WTC11 (cell line): ENCODE measurements around the gene ANO3. TPM values are rescaled to one million over a fixed set of nuclear protein-coding genes. Genes with fewer than 3 reads are reported as not detected.

Experiments
- ATAC-seq: fragments of 200-7000 bp; cut with Tn5 transposase; 2 replicates; pipeline ENCODE4 v1.10.0; 2021; ENCODE audit warnings: mild to moderate bottlenecking, moderate library complexity
- CTCF ChIA-PET: fragments of 300-600 bp; sonication (Branson Sonifier 250); formaldehyde crosslinking; loops from one replicate; lab custom pipeline; 2021; ENCODE audit warnings: antibody characterized with exemption; lab: Charles Lee
- POLR2A ChIA-PET: fragments of 350-600 bp; sonication (Branson Sonifier 250); formaldehyde crosslinking; loops from one replicate; lab custom pipeline; 2021; ENCODE audit warnings: antibody characterized with exemption; lab: Charles Lee
- DNase-seq: peaks from one replicate; pipeline ENCODE4 v3.0.0; 2021; ENCODE audit warnings: low spot score
- H3K27ac Mint-ChIP-seq: 2 replicates; pipeline ENCODE4 v1.8.0; 2021; ENCODE audit warnings: mixed read lengths
- H3K27me3 Mint-ChIP-seq: 2 replicates; pipeline ENCODE4 v1.8.0; 2021; ENCODE audit warnings: low read depth, mild to moderate bottlenecking, moderate library complexity, mixed read lengths
- H3K36me3 Mint-ChIP-seq: 2 replicates; pipeline ENCODE4 v1.8.0; 2021; ENCODE audit warnings: mixed read lengths
- H3K4me1 Mint-ChIP-seq: 2 replicates; pipeline ENCODE4 v1.8.0; 2022; ENCODE audit warnings: mixed read lengths
- H3K4me3 Mint-ChIP-seq: 2 replicates; pipeline ENCODE4 v1.8.0; 2021; ENCODE audit warnings: mild to moderate bottlenecking, moderate library complexity, mixed read lengths
- H3K9me3 Mint-ChIP-seq: 2 replicates; pipeline ENCODE4 v1.8.0; 2021; ENCODE audit warnings: mixed read lengths
- AR ChIP-seq: fragments of 250-450 bp; sonication (Bioruptor Pico); IDR thresholded peaks from 2 replicates; pipeline ENCODE4 v1.9.0; 2021; ENCODE audit warnings: mild to moderate bottlenecking
- ARID4B ChIP-seq: sonication (generic); formaldehyde crosslinking; IDR thresholded peaks from 2 replicates; pipeline ENCODE4 v1.8.0; 2023; ENCODE audit warnings: missing genetic modification reagents, mild to moderate bottlenecking, borderline replicate concordance
- ATF1 ChIP-seq: sonication (generic); formaldehyde crosslinking; IDR thresholded peaks from 2 replicates; pipeline ENCODE4 v1.8.1; 2023; ENCODE audit warnings: mild to moderate bottlenecking, moderate library complexity, missing genetic modification reagents
- CBFB ChIP-seq: sonication (generic); formaldehyde crosslinking; IDR thresholded peaks from 2 replicates; pipeline ENCODE4 v1.8.1; 2022; ENCODE audit warnings: mild to moderate bottlenecking, low read depth, missing genetic modification reagents
- EMX1 ChIP-seq: fragments of 250-450 bp; sonication (Bioruptor Pico); IDR thresholded peaks from 2 replicates; pipeline ENCODE4 v1.8.0; 2021; ENCODE audit warnings: mild to moderate bottlenecking
- MXD4 ChIP-seq: fragments of 250-450 bp; sonication (Bioruptor Pico); IDR thresholded peaks from 2 replicates; pipeline ENCODE4 v1.8.0; 2021; ENCODE audit warnings: mild to moderate bottlenecking, moderate library complexity, borderline replicate concordance
- NFATC4 ChIP-seq: fragments of 250-450 bp; sonication (Bioruptor Pico); IDR thresholded peaks from 2 replicates; pipeline ENCODE4 v1.9.0; 2021; ENCODE audit warnings: mild to moderate bottlenecking
- OVOL2 ChIP-seq: fragments of 250-450 bp; sonication (Bioruptor Pico); IDR thresholded peaks from 2 replicates; pipeline ENCODE4 v1.9.0; 2021; ENCODE audit warnings: mild to moderate bottlenecking, borderline replicate concordance
- SMAD3 ChIP-seq: sonication (generic); formaldehyde crosslinking; IDR thresholded peaks from 2 replicates; pipeline ENCODE4 v1.8.0; 2022; ENCODE audit warnings: missing genetic modification reagents, mild to moderate bottlenecking, borderline replicate concordance
- SMAD4 ChIP-seq: sonication (generic); formaldehyde crosslinking; IDR thresholded peaks from 2 replicates; pipeline ENCODE4 v1.8.0; 2022; ENCODE audit warnings: mild to moderate bottlenecking, missing genetic modification reagents
- TCF7 ChIP-seq: sonication (generic); formaldehyde crosslinking; IDR thresholded peaks from 2 replicates; pipeline ENCODE4 v1.8.0; 2022; ENCODE audit warnings: mild to moderate bottlenecking, low read depth, missing genetic modification reagents, moderate library complexity
- ZBTB21 ChIP-seq: sonication (generic); formaldehyde crosslinking; IDR thresholded peaks from 2 replicates; pipeline ENCODE4 v1.8.1; 2023; ENCODE audit warnings: mild to moderate bottlenecking, missing genetic modification reagents, borderline replicate concordance
- ZNF138 ChIP-seq: sonication (generic); formaldehyde crosslinking; conservative IDR thresholded peaks from 2 replicates; pipeline ENCODE4 v1.8.1; 2022; ENCODE audit warnings: mild to moderate bottlenecking, moderate library complexity, missing genetic modification reagents
- ZNF232 ChIP-seq: sonication (generic); formaldehyde crosslinking; IDR thresholded peaks from 2 replicates; pipeline ENCODE4 v1.8.0; 2022; ENCODE audit warnings: mild to moderate bottlenecking, missing genetic modification reagents
- ZNF317 ChIP-seq: sonication (generic); formaldehyde crosslinking; IDR thresholded peaks from 2 replicates; pipeline ENCODE4 v1.8.1; 2023; ENCODE audit warnings: low read depth, mild to moderate bottlenecking, moderate library complexity, missing genetic modification reagents, borderline replicate concordance
- ZNF671 ChIP-seq: fragments of 250-450 bp; sonication (Bioruptor Pico); IDR thresholded peaks from 2 replicates; pipeline ENCODE4 v1.8.0; 2021; ENCODE audit warnings: mild to moderate bottlenecking
- ZSCAN18 ChIP-seq: fragments of 250-450 bp; sonication (Bioruptor Pico); IDR thresholded peaks from 2 replicates; pipeline ENCODE4 v2.1.2; 2022; ENCODE audit warnings: mild to moderate bottlenecking, moderate library complexity
- total RNA-seq: library from RNA; stranded (reverse); gene quantifications from 3 replicates; pipeline ENCODE4 v1.2.3, GENCODE V29; 2021
- TF ChIP-seq, protein P1 (sequence below): sonication (generic); formaldehyde crosslinking; conservative IDR thresholded peaks from 2 replicates; pipeline ENCODE4 v1.8.1; 2022; ENCODE audit warnings: mild to moderate bottlenecking, missing genetic modification reagents
- TF ChIP-seq, protein P2 (sequence below): fragments of 250-450 bp; sonication (Bioruptor Pico); IDR thresholded peaks from 2 replicates; pipeline ENCODE4 v1.9.0; 2021; ENCODE audit warnings: moderate library complexity, mild to moderate bottlenecking, inconsistent platforms, borderline replicate concordance
- TF ChIP-seq, protein P3 (sequence below): sonication (generic); formaldehyde crosslinking; IDR thresholded peaks from 2 replicates; pipeline ENCODE4 v1.8.0; 2022; ENCODE audit warnings: missing genetic modification reagents
- TF ChIP-seq, protein P4 (sequence below): fragments of 200-600 bp; IDR thresholded peaks from 2 replicates; pipeline ENCODE4 v1.8.0; 2022; ENCODE audit warnings: antibody characterized with exemption

The ANO3 gene
- total RNA-seq, 1 experiment from 2014 or later: 0.11 TPM

DNA sequence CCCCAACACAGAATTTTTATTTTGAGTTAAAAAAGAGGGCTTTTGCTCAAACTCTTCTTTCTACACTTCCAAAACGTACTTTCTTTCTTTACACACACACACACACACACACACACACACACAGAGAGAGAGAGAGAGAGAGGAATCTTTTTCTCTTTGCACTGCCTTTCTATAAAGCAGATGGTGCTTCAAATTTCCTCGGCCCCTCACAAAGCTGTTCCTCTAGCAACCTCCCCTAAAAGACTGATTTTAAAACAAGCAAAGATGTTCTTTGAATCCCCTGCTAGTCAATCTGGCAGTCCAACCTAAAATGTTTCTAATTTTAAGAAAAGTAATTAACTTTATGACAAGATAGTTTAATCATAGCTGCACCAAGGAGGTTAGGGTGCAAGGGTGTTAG, 2.7 kb upstream of the ANO3 start:
- ChIA-PET POLR2A (no interaction called here), CTCF (no interaction called here)
- ATAC-seq (no peak), DNase-seq (no peak)
- no peak overlapping the region for H3K4me3 Mint-ChIP-seq
- H3K36me3 Mint-ChIP-seq: no peaks in the 10 kb centered on the region
- H3K27me3 Mint-ChIP-seq: peaks cover 10% of the 10 kb centered on the region; the same call in 1 of the 2 replicates
- H3K27ac Mint-ChIP-seq: no peak overlapping the region
- no peaks in the 10 kb centered on the region for H3K9me3 Mint-ChIP-seq
- H3K4me1 Mint-ChIP-seq: peaks cover 42% of the 10 kb centered on the region
- no peak for TF ChIP-seq ZNF232 (CRISPR knock-in tag)
- TF ChIP-seq ZSCAN18 (CRISPR knock-in tag): no peak
- TF ChIP-seq, protein P1, sequence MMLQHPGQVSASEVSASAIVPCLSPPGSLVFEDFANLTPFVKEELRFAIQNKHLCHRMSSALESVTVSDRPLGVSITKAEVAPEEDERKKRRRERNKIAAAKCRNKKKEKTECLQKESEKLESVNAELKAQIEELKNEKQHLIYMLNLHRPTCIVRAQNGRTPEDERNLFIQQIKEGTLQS (CRISPR knock-in tag): no peak
- no peak for TF ChIP-seq NFATC4 (CRISPR knock-in tag)
- TF ChIP-seq CBFB (CRISPR knock-in tag): no peak

DNA sequence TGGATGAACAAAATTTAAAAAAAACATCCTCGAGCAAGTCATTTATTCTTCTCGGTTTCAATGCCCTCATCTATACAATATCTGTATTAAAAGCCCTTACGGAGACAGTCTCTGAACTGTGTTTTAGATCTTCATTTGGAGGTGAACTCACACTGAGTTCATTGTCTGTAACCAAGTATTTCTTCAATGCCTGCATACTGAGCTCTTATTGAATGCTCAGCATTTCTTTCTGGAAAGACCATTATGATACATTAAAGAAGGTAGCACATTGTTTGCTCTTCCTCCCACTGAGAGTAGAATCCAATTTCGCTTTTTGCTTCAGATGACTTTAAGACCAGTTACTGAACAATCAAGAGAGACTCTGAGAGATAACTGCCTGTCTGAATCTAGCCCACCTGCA, 1.7 kb upstream of the ANO3 start:
- POLR2A ChIA-PET: no interaction called here
- TF ChIP-seq SMAD3 (CRISPR knock-in tag) (no peak), OVOL2 (no peak), MXD4 (CRISPR knock-in tag) (no peak), ATF1 (CRISPR knock-in tag) (no peak), ARID4B (CRISPR knock-in tag) (no peak), ZNF317 (CRISPR knock-in tag) (no peak), TCF7 (CRISPR knock-in tag) (no peak), AR (CRISPR knock-in tag) (no peak), EMX1 (CRISPR knock-in tag) (no peak), ZNF138 (CRISPR knock-in tag) (no peak), ZNF671 (CRISPR knock-in tag) (no peak), SMAD4 (CRISPR knock-in tag) (no peak), ZBTB21 (CRISPR knock-in tag) (no peak)
- TF ChIP-seq, protein P2, sequence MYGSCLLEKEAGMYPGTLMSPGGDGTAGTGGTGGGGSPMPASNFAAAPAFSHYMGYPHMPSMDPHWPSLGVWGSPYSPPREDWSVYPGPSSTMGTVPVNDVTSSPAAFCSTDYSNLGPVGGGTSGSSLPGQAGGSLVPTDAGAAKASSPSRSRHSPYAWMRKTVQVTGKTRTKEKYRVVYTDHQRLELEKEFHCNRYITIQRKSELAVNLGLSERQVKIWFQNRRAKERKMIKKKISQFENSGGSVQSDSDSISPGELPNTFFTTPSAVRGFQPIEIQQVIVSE (CRISPR knock-in tag): no peak
- TF ChIP-seq, protein P3, sequence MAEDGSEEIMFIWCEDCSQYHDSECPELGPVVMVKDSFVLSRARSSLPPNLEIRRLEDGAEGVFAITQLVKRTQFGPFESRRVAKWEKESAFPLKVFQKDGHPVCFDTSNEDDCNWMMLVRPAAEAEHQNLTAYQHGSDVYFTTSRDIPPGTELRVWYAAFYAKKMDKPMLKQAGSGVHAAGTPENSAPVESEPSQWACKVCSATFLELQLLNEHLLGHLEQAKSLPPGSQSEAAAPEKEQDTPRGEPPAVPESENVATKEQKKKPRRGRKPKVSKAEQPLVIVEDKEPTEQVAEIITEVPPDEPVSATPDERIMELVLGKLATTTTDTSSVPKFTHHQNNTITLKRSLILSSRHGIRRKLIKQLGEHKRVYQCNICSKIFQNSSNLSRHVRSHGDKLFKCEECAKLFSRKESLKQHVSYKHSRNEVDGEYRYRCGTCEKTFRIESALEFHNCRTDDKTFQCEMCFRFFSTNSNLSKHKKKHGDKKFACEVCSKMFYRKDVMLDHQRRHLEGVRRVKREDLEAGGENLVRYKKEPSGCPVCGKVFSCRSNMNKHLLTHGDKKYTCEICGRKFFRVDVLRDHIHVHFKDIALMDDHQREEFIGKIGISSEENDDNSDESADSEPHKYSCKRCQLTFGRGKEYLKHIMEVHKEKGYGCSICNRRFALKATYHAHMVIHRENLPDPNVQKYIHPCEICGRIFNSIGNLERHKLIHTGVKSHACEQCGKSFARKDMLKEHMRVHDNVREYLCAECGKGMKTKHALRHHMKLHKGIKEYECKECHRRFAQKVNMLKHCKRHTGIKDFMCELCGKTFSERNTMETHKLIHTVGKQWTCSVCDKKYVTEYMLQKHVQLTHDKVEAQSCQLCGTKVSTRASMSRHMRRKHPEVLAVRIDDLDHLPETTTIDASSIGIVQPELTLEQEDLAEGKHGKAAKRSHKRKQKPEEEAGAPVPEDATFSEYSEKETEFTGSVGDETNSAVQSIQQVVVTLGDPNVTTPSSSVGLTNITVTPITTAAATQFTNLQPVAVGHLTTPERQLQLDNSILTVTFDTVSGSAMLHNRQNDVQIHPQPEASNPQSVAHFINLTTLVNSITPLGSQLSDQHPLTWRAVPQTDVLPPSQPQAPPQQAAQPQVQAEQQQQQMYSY (CRISPR knock-in tag): no peak
- TF ChIP-seq, protein P4, sequence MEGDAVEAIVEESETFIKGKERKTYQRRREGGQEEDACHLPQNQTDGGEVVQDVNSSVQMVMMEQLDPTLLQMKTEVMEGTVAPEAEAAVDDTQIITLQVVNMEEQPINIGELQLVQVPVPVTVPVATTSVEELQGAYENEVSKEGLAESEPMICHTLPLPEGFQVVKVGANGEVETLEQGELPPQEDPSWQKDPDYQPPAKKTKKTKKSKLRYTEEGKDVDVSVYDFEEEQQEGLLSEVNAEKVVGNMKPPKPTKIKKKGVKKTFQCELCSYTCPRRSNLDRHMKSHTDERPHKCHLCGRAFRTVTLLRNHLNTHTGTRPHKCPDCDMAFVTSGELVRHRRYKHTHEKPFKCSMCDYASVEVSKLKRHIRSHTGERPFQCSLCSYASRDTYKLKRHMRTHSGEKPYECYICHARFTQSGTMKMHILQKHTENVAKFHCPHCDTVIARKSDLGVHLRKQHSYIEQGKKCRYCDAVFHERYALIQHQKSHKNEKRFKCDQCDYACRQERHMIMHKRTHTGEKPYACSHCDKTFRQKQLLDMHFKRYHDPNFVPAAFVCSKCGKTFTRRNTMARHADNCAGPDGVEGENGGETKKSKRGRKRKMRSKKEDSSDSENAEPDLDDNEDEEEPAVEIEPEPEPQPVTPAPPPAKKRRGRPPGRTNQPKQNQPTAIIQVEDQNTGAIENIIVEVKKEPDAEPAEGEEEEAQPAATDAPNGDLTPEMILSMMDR: no peak
- TF ChIP-seq, all 79 proteins: peak for 0
- no peaks in the 10 kb centered on the region for H3K36me3 Mint-ChIP-seq
- peaks cover 10% of the 10 kb centered on the region; the same call in 1 of the 2 replicates for H3K27me3 Mint-ChIP-seq
- no peak overlapping the region for H3K27ac Mint-ChIP-seq
- no peaks in the 10 kb centered on the region for H3K9me3 Mint-ChIP-seq
- DNase-seq (no peak), ATAC-seq (no peak)
- CTCF ChIA-PET: interaction anchor here (1.6 kb wide), 1 partner anchor 45 kb away, joined by 5 read pairs; no protein-coding TSS in a partner anchor
- no peak overlapping the region for H3K4me3 Mint-ChIP-seq
- peaks cover 52% of the 10 kb centered on the region for H3K4me1 Mint-ChIP-seq
